ENCODE results near the gene LGALS4.
A peak's percentile ranks its signal among the peaks of the same experiment; 100 is the strongest.

The LGALS4 gene

DNA sequence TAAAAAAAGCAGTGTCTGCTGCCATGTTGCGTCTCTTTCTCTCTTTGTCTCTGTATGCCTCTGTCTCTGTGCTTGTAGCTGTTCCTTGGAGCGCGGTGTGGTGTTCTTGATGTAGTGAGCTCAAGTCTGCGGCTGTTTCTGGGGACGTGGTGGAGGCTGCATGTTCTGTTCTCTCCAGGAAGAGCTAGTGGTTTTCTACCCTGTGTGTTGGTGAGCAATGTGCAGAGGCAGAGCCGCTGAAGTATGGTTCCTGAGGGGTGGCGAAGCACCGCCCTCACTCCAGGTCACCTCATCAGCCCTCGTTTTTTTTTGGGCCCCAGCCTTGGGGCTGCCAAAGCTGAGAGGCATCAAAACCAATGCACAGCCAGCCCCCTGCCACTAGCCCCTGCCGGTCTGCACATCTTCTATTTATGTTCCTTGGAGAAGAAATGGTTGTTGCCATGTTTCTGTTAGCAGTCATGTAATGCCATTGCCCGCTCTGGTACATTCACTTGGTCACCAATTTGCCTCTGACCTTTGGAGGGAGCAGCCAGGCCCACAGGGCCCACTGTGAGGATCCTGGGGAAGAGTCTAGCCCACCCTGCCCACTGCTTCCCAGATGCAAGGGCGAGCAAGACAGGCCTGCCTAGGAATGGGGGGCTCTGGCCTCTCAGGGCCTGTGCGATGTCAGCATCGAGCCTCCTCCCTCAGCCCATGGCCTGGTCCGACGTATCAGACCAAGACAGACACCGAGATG is 29.9 kb upstream of the LGALS4 start:
- Histone ChIP-seq H3K27ac (ENCODE audit: insufficient read depth, low read depth, low read length, poor library complexity, severe bottlenecking) (no peak overlapping the region), H3K4me3 (ENCODE audit: insufficient read depth, low read depth, low read length) (no peak overlapping the region), H3K9me3 (ENCODE audit: control insufficient read depth, low read length) (no peaks in the 10 kb centered on the region), H3K4me1 (ENCODE audit: control insufficient read depth, insufficient read depth, low read length) (peaks cover 2% of the 10 kb centered on the region), H3K36me3 (ENCODE audit: control insufficient read depth, insufficient read depth, low read length) (peaks cover 97% of the 10 kb centered on the region), H3K27me3 (ENCODE audit: control insufficient read depth, insufficient read depth, low read length, poor library complexity, severe bottlenecking) (no peaks in the 10 kb centered on the region)
- 95 to 96% methylated on average over 17 of the region's 17 CpGs for WGBS, 2 experiments

DNA sequence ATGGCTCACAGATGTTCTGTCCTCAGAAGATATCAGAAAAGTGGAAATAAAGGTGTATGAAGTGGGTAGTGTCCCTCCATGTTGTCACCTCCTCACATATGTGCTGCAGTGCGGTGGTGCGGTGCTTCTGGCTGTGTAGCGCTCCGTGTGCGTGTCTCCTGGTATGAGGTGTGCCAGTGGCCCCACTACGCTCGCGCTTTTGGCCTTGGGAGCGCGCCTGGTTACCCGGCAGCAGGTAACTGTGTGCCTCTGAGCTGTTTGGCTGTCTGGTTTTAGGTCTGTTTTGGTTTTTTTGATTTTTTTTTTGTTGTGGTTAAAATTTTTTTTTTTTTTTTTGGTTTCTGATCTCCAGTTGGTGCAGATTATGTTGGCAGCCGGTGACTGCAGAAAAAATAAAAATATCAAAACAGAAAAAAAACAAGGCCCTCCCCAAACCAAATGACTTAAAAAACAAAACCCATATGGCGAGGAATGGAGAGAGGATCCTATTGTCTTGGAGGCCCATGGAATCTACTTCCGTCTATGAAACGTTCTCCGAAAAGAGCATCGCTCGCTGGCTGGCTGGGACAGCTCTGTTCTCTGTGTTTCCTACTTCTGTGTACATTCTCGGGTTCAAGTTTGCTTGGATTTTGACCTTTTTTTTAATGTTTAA is 29.2 kb upstream of the LGALS4 start:
- peaks cover 97% of the 10 kb centered on the region for H3K36me3 ChIP-seq (ENCODE audit: control insufficient read depth, insufficient read depth, low read length)
- WGBS, 2 experiments, result 97% methylated on average over 18 to 19 of the region's 19 CpGs
- no peaks in the 10 kb centered on the region for H3K27me3 ChIP-seq (ENCODE audit: control insufficient read depth, insufficient read depth, low read length, poor library complexity, severe bottlenecking)
- H3K9me3 ChIP-seq (ENCODE audit: control insufficient read depth, low read length), result no peaks in the 10 kb centered on the region
- H3K27ac ChIP-seq (ENCODE audit: insufficient read depth, low read depth, low read length, poor library complexity, severe bottlenecking), result no peak overlapping the region
- H3K4me3 ChIP-seq (ENCODE audit: insufficient read depth, low read depth, low read length), result no peak overlapping the region
- no peaks in the 10 kb centered on the region for H3K4me1 ChIP-seq (ENCODE audit: control insufficient read depth, insufficient read depth, low read length)

DNA sequence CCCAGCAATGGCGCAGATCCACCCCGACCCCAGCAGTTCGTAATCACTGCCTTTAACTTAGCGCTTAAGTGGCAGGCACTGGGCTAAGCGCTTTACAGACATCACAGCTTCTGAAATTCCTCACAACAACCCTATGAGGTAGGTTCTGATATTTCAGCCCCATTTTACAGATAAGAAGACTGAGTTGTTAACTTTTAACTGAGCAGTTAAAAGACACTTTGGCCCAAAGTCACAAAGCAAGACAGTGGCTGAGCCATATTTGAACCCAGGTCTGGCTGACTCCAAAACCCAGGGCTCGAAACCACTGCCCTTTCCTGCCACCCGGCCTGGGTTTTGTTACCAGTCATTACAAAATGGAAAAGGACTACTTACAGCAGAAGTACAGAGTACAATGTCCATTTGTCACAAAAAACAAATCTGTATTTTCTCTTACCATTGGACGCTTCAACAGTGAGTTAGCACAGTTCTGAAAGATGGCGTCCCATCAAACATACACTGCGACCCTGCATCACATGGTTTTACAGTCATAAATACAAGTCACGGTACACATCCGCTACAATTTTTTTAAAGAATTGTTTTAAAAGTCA is 28.5 kb upstream of the LGALS4 start:
- H3K27me3 ChIP-seq (ENCODE audit: control insufficient read depth, insufficient read depth, low read length, poor library complexity, severe bottlenecking), result no peaks in the 10 kb centered on the region
- no peak overlapping the region for H3K4me3 ChIP-seq (ENCODE audit: insufficient read depth, low read depth, low read length)
- peaks cover 96% of the 10 kb centered on the region for H3K36me3 ChIP-seq (ENCODE audit: control insufficient read depth, insufficient read depth, low read length)
- H3K4me1 ChIP-seq (ENCODE audit: control insufficient read depth, insufficient read depth, low read length), result no peaks in the 10 kb centered on the region
- H3K9me3 ChIP-seq (ENCODE audit: control insufficient read depth, low read length), result no peaks in the 10 kb centered on the region
- WGBS, 2 experiments, result 97 to 98% methylated on average over 12 of the region's 12 CpGs
- H3K27ac ChIP-seq (ENCODE audit: insufficient read depth, low read depth, low read length, poor library complexity, severe bottlenecking), result no peak overlapping the region

DNA sequence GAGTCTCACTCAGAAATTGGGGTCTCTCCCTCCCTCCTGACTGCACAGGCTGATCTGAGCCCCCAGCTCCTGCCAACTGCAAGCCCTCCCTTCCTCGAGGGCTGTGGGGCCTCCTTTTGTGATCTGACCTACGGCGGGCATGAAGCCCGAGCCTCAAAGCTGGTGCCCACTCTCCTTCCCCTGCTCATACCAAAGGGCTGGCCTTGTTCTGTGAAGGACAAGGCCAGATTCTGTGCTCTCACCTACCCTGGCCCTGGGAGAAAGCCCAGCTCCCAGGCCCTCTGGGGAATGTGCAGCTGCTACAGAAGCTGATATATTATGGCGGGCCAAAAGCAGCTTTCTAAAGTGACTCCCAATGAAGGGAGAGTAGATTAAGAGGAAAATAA is 27.8 kb upstream of the LGALS4 start:
- H3K36me3 ChIP-seq (ENCODE audit: control insufficient read depth, insufficient read depth, low read length), result peaks cover 93% of the 10 kb centered on the region
- H3K27me3 ChIP-seq (ENCODE audit: control insufficient read depth, insufficient read depth, low read length, poor library complexity, severe bottlenecking), result no peaks in the 10 kb centered on the region
- H3K27ac ChIP-seq (ENCODE audit: insufficient read depth, low read depth, low read length, poor library complexity, severe bottlenecking), result no peak overlapping the region
- 93 to 98% methylated on average over 5 of the region's 5 CpGs for WGBS, 2 experiments
- H3K4me1 ChIP-seq (ENCODE audit: control insufficient read depth, insufficient read depth, low read length), result no peaks in the 10 kb centered on the region
- no peaks in the 10 kb centered on the region for H3K9me3 ChIP-seq (ENCODE audit: control insufficient read depth, low read length)
- no peak overlapping the region for H3K4me3 ChIP-seq (ENCODE audit: insufficient read depth, low read depth, low read length)

DNA sequence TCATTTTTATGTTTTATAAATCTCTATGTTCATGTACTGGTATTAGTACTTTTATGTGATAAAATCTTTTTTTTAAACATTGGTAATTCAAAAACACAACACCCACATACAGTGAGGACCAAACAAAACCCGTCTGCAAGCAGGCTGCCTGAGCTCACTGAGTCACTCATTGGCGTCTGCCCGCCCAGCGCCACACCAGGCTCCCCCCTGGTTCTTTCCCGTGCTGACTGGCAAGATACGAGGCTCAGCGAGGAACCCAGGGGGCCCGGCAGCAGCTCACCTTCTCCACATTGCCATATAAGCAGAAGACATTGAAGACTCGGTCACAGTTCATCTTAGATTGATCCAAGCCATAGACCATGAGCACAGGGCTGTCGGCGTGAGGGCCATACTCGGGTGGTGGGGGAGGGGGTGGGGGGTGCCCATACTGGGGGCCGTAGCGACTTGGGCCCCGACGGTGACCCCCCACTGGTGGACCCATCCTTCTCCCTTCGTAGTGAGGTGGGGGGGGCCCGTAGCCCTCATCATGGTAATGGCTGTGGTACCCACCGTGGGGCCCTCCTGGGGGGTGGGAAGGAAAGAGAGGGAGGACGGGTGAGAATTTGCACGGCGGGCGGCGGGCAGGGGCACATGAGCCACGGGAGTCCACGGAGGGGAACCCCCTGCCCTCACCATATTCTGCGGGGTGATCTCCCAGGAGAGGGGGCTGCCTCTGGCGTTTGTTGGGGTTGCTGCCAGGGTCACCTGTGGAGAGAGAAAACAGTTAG is 27.3 kb upstream of the LGALS4 start:
- WGBS, 2 experiments, result 94% methylated on average over 28 of the region's 28 CpGs
- H3K27me3 ChIP-seq (ENCODE audit: control insufficient read depth, insufficient read depth, low read length, poor library complexity, severe bottlenecking), result no peaks in the 10 kb centered on the region
- H3K9me3 ChIP-seq (ENCODE audit: control insufficient read depth, low read length), result no peaks in the 10 kb centered on the region
- H3K4me1 ChIP-seq (ENCODE audit: control insufficient read depth, insufficient read depth, low read length), result no peaks in the 10 kb centered on the region
- H3K36me3 ChIP-seq (ENCODE audit: control insufficient read depth, insufficient read depth, low read length), result peaks cover 88% of the 10 kb centered on the region
- no peak overlapping the region for H3K27ac ChIP-seq (ENCODE audit: insufficient read depth, low read depth, low read length, poor library complexity, severe bottlenecking)
- H3K4me3 ChIP-seq (ENCODE audit: insufficient read depth, low read depth, low read length), result no peak overlapping the region

DNA sequence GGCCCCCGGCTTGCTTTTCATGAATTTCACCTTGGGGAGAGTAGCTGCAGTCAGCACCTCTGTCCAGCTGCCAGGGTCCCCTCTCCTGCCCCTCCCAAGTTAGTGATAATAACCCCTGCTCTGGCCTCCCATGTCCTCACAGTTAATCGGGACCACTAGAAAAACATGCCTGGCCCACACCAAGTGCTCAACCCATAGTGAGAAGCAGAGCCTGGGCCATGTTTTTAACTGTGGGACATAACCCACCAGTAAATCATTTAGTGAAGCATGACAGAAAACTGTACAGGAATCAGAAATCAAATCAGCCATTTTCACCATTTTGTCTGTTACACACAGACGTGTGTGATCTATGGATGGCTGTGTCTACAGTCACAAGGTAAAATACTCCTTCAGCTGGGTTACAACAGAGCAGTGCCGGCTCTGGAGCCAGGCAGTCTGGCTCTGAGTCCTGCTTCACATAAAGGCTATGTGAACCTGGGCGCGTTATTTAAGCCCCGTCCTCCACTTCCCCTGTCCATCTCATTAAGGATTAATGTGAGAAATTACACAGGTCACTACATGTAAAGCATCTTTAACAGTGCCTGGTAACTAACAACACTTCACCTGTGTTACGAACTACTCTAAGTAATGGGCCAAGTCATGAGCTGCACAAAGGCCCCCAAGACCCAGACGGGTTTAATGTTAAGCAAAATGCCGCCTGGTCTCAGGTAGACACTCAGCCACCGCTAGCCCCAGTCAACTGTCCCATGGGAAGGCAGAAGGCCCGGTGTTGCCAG is 26.4 kb upstream of the LGALS4 start:
- no peaks in the 10 kb centered on the region for H3K9me3 ChIP-seq (ENCODE audit: control insufficient read depth, low read length)
- peak overlapping the region; percentile 50 for H3K27ac ChIP-seq (ENCODE audit: insufficient read depth, low read depth, low read length, poor library complexity, severe bottlenecking)
- no peaks in the 10 kb centered on the region for H3K27me3 ChIP-seq (ENCODE audit: control insufficient read depth, insufficient read depth, low read length, poor library complexity, severe bottlenecking)
- peaks cover 79% of the 10 kb centered on the region for H3K36me3 ChIP-seq (ENCODE audit: control insufficient read depth, insufficient read depth, low read length)
- no peak overlapping the region for H3K4me3 ChIP-seq (ENCODE audit: insufficient read depth, low read depth, low read length)
- 95% methylated on average over 12 of the region's 12 CpGs for WGBS, 2 experiments
- no peaks in the 10 kb centered on the region for H3K4me1 ChIP-seq (ENCODE audit: control insufficient read depth, insufficient read depth, low read length)

DNA sequence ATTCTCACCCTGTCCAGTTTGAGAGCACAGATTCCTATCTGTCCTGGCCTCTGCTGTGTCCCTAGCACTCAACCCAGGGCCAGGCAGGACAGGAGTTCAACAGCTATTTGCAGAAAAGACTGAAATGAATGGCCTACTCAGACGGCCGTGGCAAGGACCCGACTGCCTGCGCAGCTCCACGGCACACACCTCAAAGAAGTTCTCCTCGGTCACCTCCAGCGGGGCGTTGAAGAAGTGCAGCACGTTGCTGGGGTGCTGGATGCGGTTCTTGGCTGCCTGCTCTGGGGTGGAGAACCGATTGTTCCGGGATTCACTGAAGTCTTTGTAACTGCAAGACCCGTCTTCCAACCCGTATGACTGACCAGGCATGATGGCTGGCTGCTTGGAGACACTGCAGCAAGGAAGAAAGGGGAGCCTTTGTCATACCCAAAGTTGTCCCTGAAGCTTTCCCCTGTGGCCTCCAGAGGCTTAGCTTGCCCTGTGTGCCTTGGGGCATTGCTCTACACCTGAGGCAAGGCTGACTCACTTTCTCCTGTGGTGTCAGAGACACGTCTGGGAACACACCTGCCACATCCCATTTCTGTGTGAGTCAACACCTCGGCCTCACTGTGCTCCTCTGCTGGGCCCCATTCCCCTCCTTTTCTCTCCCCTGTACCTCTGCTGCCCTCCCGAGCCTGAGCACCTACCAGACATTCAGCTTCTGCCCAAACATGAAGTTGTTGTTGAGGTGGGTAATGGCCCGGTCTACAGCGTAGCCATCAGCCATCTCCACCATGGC is 25.7 kb upstream of the LGALS4 start:
- WGBS, 2 experiments, result 93 to 95% methylated on average over 19 of the region's 19 CpGs
- Histone ChIP-seq H3K27ac (ENCODE audit: insufficient read depth, low read depth, low read length, poor library complexity, severe bottlenecking) (no peak overlapping the region), H3K4me3 (ENCODE audit: insufficient read depth, low read depth, low read length) (no peak overlapping the region), H3K4me1 (ENCODE audit: control insufficient read depth, insufficient read depth, low read length) (no peaks in the 10 kb centered on the region), H3K36me3 (ENCODE audit: control insufficient read depth, insufficient read depth, low read length) (peaks cover 71% of the 10 kb centered on the region), H3K27me3 (ENCODE audit: control insufficient read depth, insufficient read depth, low read length, poor library complexity, severe bottlenecking) (no peaks in the 10 kb centered on the region), H3K9me3 (ENCODE audit: control insufficient read depth, low read length) (no peaks in the 10 kb centered on the region)

DNA sequence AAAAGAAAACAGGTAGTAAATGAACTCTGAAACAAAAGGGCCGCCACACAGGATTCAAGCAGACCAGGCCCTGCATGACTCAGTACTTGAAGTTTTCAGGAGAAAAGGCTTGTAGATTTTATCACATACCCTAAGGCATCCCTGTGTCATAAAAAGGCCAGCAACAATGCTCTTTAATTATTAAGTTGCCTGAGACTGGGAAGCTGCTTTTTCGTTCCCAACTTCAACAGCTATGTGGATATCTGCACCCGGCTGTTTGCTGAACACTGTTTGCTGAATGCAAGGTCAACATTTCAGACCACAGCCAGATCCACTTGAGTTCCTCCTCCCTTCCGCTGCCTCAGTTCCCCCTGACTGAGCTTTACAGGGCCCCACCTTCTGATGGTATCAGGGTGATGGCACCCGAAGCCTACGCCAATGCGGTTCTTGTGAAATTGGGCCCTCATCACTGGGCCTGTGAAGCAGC is 24.9 kb upstream of the LGALS4 start:
- WGBS, 2 experiments, result 96 to 97% methylated on average over 7 of the region's 7 CpGs

DNA sequence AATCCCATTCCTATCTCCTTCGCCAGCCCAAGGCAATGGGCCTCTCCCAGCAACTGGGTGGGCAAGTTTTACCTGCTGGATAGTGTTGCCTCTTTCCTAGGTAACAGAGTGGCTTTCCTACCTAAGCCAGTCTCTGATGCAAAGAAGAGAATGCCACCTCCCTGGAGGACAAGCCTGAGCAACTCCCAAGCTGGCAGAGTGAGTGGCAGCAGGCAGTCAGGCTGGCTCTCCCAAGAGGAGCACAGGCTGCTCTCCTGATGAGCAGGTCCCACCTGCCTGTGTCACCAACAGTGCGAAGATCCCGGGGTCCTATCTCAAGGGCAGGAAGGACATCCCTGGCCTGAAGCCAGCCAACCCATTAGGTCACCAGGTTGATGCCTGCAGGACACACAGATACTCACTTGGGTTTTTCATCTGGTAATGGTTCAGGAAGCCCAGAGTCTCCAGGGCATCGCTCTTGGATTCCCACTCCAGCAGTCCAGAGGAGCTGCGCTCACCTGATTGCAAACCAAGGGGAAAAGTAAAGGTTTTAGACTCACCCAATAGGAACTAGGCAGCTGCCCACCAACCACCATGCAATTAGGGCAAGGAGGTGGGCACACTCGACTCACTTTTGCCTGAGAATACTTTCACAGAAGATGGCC is 24.4 kb upstream of the LGALS4 start:
- no peaks in the 10 kb centered on the region for H3K4me1 ChIP-seq (ENCODE audit: control insufficient read depth, insufficient read depth, low read length)
- H3K27ac ChIP-seq (ENCODE audit: insufficient read depth, low read depth, low read length, poor library complexity, severe bottlenecking), result no peak overlapping the region
- WGBS, 2 experiments, result 96% methylated on average over 6 of the region's 6 CpGs
- no peak overlapping the region for H3K4me3 ChIP-seq (ENCODE audit: insufficient read depth, low read depth, low read length)
- H3K9me3 ChIP-seq (ENCODE audit: control insufficient read depth, low read length), result no peaks in the 10 kb centered on the region
- H3K27me3 ChIP-seq (ENCODE audit: control insufficient read depth, insufficient read depth, low read length, poor library complexity, severe bottlenecking), result no peaks in the 10 kb centered on the region
- peaks cover 59% of the 10 kb centered on the region for H3K36me3 ChIP-seq (ENCODE audit: control insufficient read depth, insufficient read depth, low read length)

More for the DNA sequence above, 24.9 kb upstream of the LGALS4 start:
- Histone ChIP-seq H3K4me1 (ENCODE audit: control insufficient read depth, insufficient read depth, low read length) (no peaks in the 10 kb centered on the region), H3K36me3 (ENCODE audit: control insufficient read depth, insufficient read depth, low read length) (peaks cover 64% of the 10 kb centered on the region), H3K27me3 (ENCODE audit: control insufficient read depth, insufficient read depth, low read length, poor library complexity, severe bottlenecking) (no peaks in the 10 kb centered on the region), H3K4me3 (ENCODE audit: insufficient read depth, low read depth, low read length) (no peak overlapping the region), H3K27ac (ENCODE audit: insufficient read depth, low read depth, low read length, poor library complexity, severe bottlenecking) (no peak overlapping the region), H3K9me3 (ENCODE audit: control insufficient read depth, low read length) (no peaks in the 10 kb centered on the region)
